GM12873 (cell line): ENCODE results near the gene LRTM2.

Source experiments
- CTCF ChIP-seq: IDR thresholded peaks from 2 replicates; pipeline ENCODE4 v1.5.1; 2012; ENCODE audit warnings: low read depth, mild to moderate bottlenecking, moderate library complexity, low read length, control low read depth; ENCODE audit not compliant: insufficient read depth; ENCODE audit errors: missing control alignments

Gene LRTM2

GRCh38 chr12:1844223-1844622 is 23.9 kb downstream of the LRTM2 start:
- TF ChIP-seq CTCF, result no peak

GRCh38 chr12:1844661-1845409 is 24.5 kb downstream of the LRTM2 start:
- TF ChIP-seq CTCF, result no peak

GRCh38 chr12:1845427-1845826 is 25.1 kb downstream of the LRTM2 start:
- no peak for TF ChIP-seq CTCF

- no peak for TF ChIP-seq CTCF
These were observed 25.5 kb downstream of the LRTM2 start for GRCh38 chr12:1845886-1846285.

- TF ChIP-seq CTCF, result no peak
These were observed 26.3 kb downstream of the LRTM2 start for GRCh38 chr12:1846421-1847405.

- no peak for TF ChIP-seq CTCF
These were observed 27.0 kb downstream of the LRTM2 start for GRCh38 chr12:1847411-1847810.

- no peak for TF ChIP-seq CTCF
These were observed 27.8 kb downstream of the LRTM2 start for GRCh38 chr12:1848146-1848545.
